Prostate gland (tissue), 2 donors: ENCODE measurements around the gene LRCH1.

Source experiments
- POLR2A ChIP-seq: fragments of 450-650 bp; IDR thresholded peaks from one replicate; pipeline ENCODE4 v1.6.1; 2016; ENCODE audit warnings: antibody characterized with exemption, mild to moderate bottlenecking
- POLR2AphosphoS5 ChIP-seq: sonication (generic); formaldehyde crosslinking; IDR thresholded peaks from one replicate; pipeline ENCODE4 v1.6.1; 2017; ENCODE audit warnings: antibody characterized with exemption
- TF ChIP-seq, protein P1 (sequence below), 4 experiments: fragments of 200-600 bp in 2 of 4; fragments of 450-650 bp in 2 of 4; sonication (generic) in 2 of 4; IDR thresholded peaks; 1 replicate in 3 of 4; 2 replicates in 1 of 4; pipeline ENCODE4 v1.5.1; 2016 to 2019; ENCODE audit warnings: antibody characterized with exemption in 4 of 4, mild to moderate bottlenecking in 2 of 4, moderate library complexity in 2 of 4

DNA sequence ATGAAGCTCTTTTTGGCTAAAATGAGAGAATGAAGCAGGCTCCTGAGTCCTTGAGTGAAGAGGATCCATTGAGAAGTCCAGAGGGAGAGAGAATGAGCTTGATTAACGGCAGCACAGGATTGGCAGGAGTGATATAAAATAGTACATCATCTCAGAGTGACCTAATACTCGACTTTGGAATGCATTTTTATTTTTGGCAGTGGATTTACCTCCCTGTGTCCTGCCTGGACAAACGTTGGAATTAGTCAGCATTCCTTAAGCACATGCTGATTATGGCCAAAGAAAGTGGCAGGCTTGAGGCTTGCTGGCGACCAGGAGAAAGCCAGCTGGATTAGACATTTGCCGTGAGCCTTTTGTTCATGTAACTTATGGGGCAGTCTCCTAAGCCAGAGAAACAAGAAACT is 22.9 kb downstream of the LRCH1 start:
- TF ChIP-seq, protein P1, sequence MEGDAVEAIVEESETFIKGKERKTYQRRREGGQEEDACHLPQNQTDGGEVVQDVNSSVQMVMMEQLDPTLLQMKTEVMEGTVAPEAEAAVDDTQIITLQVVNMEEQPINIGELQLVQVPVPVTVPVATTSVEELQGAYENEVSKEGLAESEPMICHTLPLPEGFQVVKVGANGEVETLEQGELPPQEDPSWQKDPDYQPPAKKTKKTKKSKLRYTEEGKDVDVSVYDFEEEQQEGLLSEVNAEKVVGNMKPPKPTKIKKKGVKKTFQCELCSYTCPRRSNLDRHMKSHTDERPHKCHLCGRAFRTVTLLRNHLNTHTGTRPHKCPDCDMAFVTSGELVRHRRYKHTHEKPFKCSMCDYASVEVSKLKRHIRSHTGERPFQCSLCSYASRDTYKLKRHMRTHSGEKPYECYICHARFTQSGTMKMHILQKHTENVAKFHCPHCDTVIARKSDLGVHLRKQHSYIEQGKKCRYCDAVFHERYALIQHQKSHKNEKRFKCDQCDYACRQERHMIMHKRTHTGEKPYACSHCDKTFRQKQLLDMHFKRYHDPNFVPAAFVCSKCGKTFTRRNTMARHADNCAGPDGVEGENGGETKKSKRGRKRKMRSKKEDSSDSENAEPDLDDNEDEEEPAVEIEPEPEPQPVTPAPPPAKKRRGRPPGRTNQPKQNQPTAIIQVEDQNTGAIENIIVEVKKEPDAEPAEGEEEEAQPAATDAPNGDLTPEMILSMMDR (IDR thresholded peaks at IDR 0.05): no peak
- no peak for TF ChIP-seq POLR2AphosphoS5
- TF ChIP-seq POLR2A: no peak
